HEK293 (cell line): ENCODE measurements around the gene KIAA0825.

ENCODE experiments used
- CTCF ChIA-PET: fragments of 350-600 bp; formaldehyde crosslinking; extraction: SDS; loops from one replicate; lab custom pipeline; 2021; ENCODE audit warnings: antibody characterized with exemption; lab: Yijun Ruan, JAX
- POLR2A ChIA-PET: fragments of 300-600 bp; formaldehyde crosslinking; extraction: SDS; loops from one replicate; lab custom pipeline; 2020; ENCODE audit warnings: antibody characterized with exemption, inconsistent platforms; lab: Yijun Ruan, JAX
- H3K27ac ChIP-seq: fragments of 200-500 bp; sonication (Bioruptor generic); 2 replicates; pipeline ENCODE4 v1.5.1; 2014; ENCODE audit warnings: low read depth, low read length, control low read depth, inconsistent platforms; ENCODE audit errors: extremely low read depth
- H3K36me3 ChIP-seq, 2 experiments: fragments of 200-500 bp in 1 of 2; sonication (Bioruptor generic) in 1 of 2; 1 replicate in 1 of 2; 2 replicates in 1 of 2; pipeline ENCODE4 v1.5.1; 2014 to 2017; ENCODE audit warnings: inconsistent platforms in 2 of 2, low read length in 2 of 2; ENCODE audit not compliant: control insufficient read depth in 2 of 2, insufficient read depth in 1 of 2
- H3K4me1 ChIP-seq: fragments of 200-500 bp; sonication (Bioruptor generic); 2 replicates; pipeline ENCODE4 v1.5.1; 2014; ENCODE audit warnings: mild to moderate bottlenecking, low read length, inconsistent platforms; ENCODE audit not compliant: control insufficient read depth, insufficient read depth
- H3K4me3 ChIP-seq: 2 replicates; pipeline ENCODE4 v1.5.1; 2011; ENCODE audit warnings: low read depth, mild to moderate bottlenecking, control low read depth, low read length, moderate library complexity
- H3K9me3 ChIP-seq: fragments of 200-500 bp; sonication (Bioruptor generic); 2 replicates; pipeline ENCODE4 v1.5.1; 2014; ENCODE audit warnings: low read depth, low read length, inconsistent platforms; ENCODE audit not compliant: control insufficient read depth, insufficient read depth
- ELK4 ChIP-seq: IDR thresholded peaks from 2 replicates; pipeline ENCODE4 v1.6.1; 2011; ENCODE audit warnings: mild to moderate bottlenecking, low read depth, low read length, borderline replicate concordance
- GLI4 ChIP-seq: fragments of 450-650 bp; formaldehyde crosslinking; IDR thresholded peaks from 2 replicates; pipeline ENCODE4 v1.5.1; 2016; ENCODE audit warnings: missing biosample characterization, missing genetic modification characterization
- GLIS2 ChIP-seq: fragments of 450-650 bp; formaldehyde crosslinking; IDR thresholded peaks from 2 replicates; pipeline ENCODE4 v1.5.1; 2016; ENCODE audit warnings: missing biosample characterization, missing genetic modification characterization
- KLF1 ChIP-seq: fragments of 450-650 bp; formaldehyde crosslinking; IDR thresholded peaks from 2 replicates; pipeline ENCODE4 v1.5.1; 2016; ENCODE audit warnings: missing biosample characterization, missing genetic modification characterization
- SALL2 ChIP-seq: fragments of 450-650 bp; formaldehyde crosslinking; IDR thresholded peaks from 2 replicates; pipeline ENCODE4 v1.5.0; 2017; ENCODE audit warnings: missing biosample characterization, mild to moderate bottlenecking, missing genetic modification characterization, borderline replicate concordance
- SCRT2 ChIP-seq: fragments of 450-650 bp; formaldehyde crosslinking; IDR thresholded peaks from 2 replicates; pipeline ENCODE4 v1.5.1; 2016; ENCODE audit warnings: missing biosample characterization, missing genetic modification characterization
- SP2 ChIP-seq: fragments of 450-650 bp; formaldehyde crosslinking; IDR thresholded peaks from 2 replicates; pipeline ENCODE4 v1.5.1; 2016; ENCODE audit warnings: missing biosample characterization, missing genetic modification characterization
- TRIM28 ChIP-seq: IDR thresholded peaks from 2 replicates; pipeline ENCODE4 v1.6.1; 2011; ENCODE audit warnings: low read length, control low read depth, borderline replicate concordance
- ZBTB48 ChIP-seq: fragments of 450-650 bp; formaldehyde crosslinking; IDR thresholded peaks from 2 replicates; pipeline ENCODE4 v1.5.1; 2016; ENCODE audit warnings: missing biosample characterization, missing genetic modification characterization
- ZFP3 ChIP-seq: fragments of 450-650 bp; formaldehyde crosslinking; IDR thresholded peaks from 2 replicates; pipeline ENCODE4 v1.5.1; 2016; ENCODE audit warnings: low read depth, missing biosample characterization, missing genetic modification characterization
- ZFP41 ChIP-seq: fragments of 450-650 bp; formaldehyde crosslinking; IDR thresholded peaks from 2 replicates; pipeline ENCODE4 v1.5.1; 2016; ENCODE audit warnings: missing biosample characterization, missing genetic modification characterization, borderline replicate concordance
- ZNF10 ChIP-seq: fragments of 450-650 bp; formaldehyde crosslinking; IDR thresholded peaks from 2 replicates; pipeline ENCODE4 v1.5.1; 2017; ENCODE audit warnings: missing biosample characterization, missing genetic modification characterization
- ZNF155 ChIP-seq: fragments of 450-650 bp; formaldehyde crosslinking; IDR thresholded peaks from 2 replicates; pipeline ENCODE4 v1.5.1; 2016; ENCODE audit warnings: missing biosample characterization, missing genetic modification characterization
- ZNF16 ChIP-seq: fragments of 450-650 bp; formaldehyde crosslinking; IDR thresholded peaks from 2 replicates; pipeline ENCODE4 v1.5.1; 2016; ENCODE audit warnings: low read depth, missing biosample characterization, missing genetic modification characterization
- ZNF174 ChIP-seq: fragments of 450-650 bp; formaldehyde crosslinking; IDR thresholded peaks from 2 replicates; pipeline ENCODE4 v1.5.0; 2017; ENCODE audit warnings: missing biosample characterization, mild to moderate bottlenecking, missing genetic modification characterization
- ZNF184 ChIP-seq: fragments of 450-650 bp; IDR thresholded peaks from 2 replicates; pipeline ENCODE4 v1.5.1; 2018; ENCODE audit warnings: missing biosample characterization, mild to moderate bottlenecking, missing genetic modification characterization
- ZNF202 ChIP-seq: fragments of 450-650 bp; formaldehyde crosslinking; IDR thresholded peaks from 2 replicates; pipeline ENCODE4 v1.5.1; 2016; ENCODE audit warnings: missing biosample characterization, missing genetic modification characterization, borderline replicate concordance
- ZNF248 ChIP-seq: fragments of 450-650 bp; formaldehyde crosslinking; IDR thresholded peaks from 2 replicates; pipeline ENCODE4 v1.5.1; 2017; ENCODE audit warnings: missing biosample characterization, missing genetic modification characterization
- ZNF302 ChIP-seq: fragments of 450-650 bp; formaldehyde crosslinking; IDR thresholded peaks from 2 replicates; pipeline ENCODE4 v1.5.1; 2016; ENCODE audit warnings: missing biosample characterization, missing genetic modification characterization, low read depth
- ZNF335 ChIP-seq: fragments of 450-650 bp; formaldehyde crosslinking; conservative IDR thresholded peaks from 2 replicates; pipeline ENCODE4 v1.5.1; 2016; ENCODE audit warnings: missing biosample characterization, missing genetic modification characterization
- ZNF354C ChIP-seq: fragments of 450-650 bp; formaldehyde crosslinking; IDR thresholded peaks from 2 replicates; pipeline ENCODE4 v1.5.1; 2016; ENCODE audit warnings: missing biosample characterization, missing genetic modification characterization, low read depth, borderline replicate concordance
- ZNF366 ChIP-seq: fragments of 450-650 bp; formaldehyde crosslinking; conservative IDR thresholded peaks from 2 replicates; pipeline ENCODE4 v1.5.1; 2016; ENCODE audit warnings: missing biosample characterization, missing genetic modification characterization
- ZNF404 ChIP-seq: fragments of 450-650 bp; formaldehyde crosslinking; IDR thresholded peaks from 2 replicates; pipeline ENCODE4 v1.5.1; 2017; ENCODE audit warnings: missing biosample characterization, missing genetic modification characterization
- ZNF529 ChIP-seq: fragments of 450-650 bp; formaldehyde crosslinking; IDR thresholded peaks from 2 replicates; pipeline ENCODE4 v1.5.1; 2017; ENCODE audit warnings: missing genetic modification characterization, missing biosample characterization; ENCODE audit not compliant: insufficient replicate concordance
- ZNF558 ChIP-seq: fragments of 450-650 bp; formaldehyde crosslinking; IDR thresholded peaks from 2 replicates; pipeline ENCODE4 v1.5.1; 2016; ENCODE audit warnings: missing biosample characterization, missing genetic modification characterization
- ZNF561 ChIP-seq: fragments of 450-650 bp; IDR thresholded peaks from 2 replicates; pipeline ENCODE4 v1.5.1; 2018; ENCODE audit warnings: missing biosample characterization, missing genetic modification characterization, borderline replicate concordance
- ZNF571 ChIP-seq: fragments of 450-650 bp; formaldehyde crosslinking; IDR thresholded peaks from 2 replicates; pipeline ENCODE4 v1.5.0; 2017; ENCODE audit warnings: missing biosample characterization, missing genetic modification characterization
- ZNF610 ChIP-seq: fragments of 450-650 bp; formaldehyde crosslinking; IDR thresholded peaks from 2 replicates; pipeline ENCODE4 v1.5.1; 2016; ENCODE audit warnings: missing biosample characterization, missing genetic modification characterization, borderline replicate concordance
- ZNF623 ChIP-seq: fragments of 450-650 bp; formaldehyde crosslinking; IDR thresholded peaks from 2 replicates; pipeline ENCODE4 v1.5.1; 2016; ENCODE audit warnings: missing biosample characterization, missing genetic modification characterization
- ZNF792 ChIP-seq: fragments of 450-650 bp; formaldehyde crosslinking; IDR thresholded peaks from 2 replicates; pipeline ENCODE4 v1.5.1; 2016; ENCODE audit warnings: missing biosample characterization, missing genetic modification characterization
- TF ChIP-seq, protein P1 (sequence below): fragments of 450-650 bp; formaldehyde crosslinking; IDR thresholded peaks from 2 replicates; pipeline ENCODE4 v1.5.1; 2016; ENCODE audit warnings: missing biosample characterization, missing genetic modification characterization

The KIAA0825 gene

GRCh38 chr5:94402096-94402495 is 216.3 kb downstream of the KIAA0825 start:
- CTCF ChIA-PET = no interaction called here
- POLR2A ChIA-PET = no interaction called here
- no peaks in the 10 kb centered on the region for H3K9me3 ChIP-seq
- TF ChIP-seq ZNF155 (tag by site-specific recombination) (no peak), GLI4 (tag by site-specific recombination) (no peak), ZNF184 (no peak), ZNF335 (no peak), ZNF558 (tag by site-specific recombination) (no peak), ZFP3 (tag by site-specific recombination) (no peak), SP2 (tag by site-specific recombination) (no peak), SALL2 (tag by site-specific recombination) (no peak), ZNF366 (tag by site-specific recombination) (no peak), ZNF792 (no peak), ZNF248 (no peak), SCRT2 (no peak), ZNF561 (tag by site-specific recombination) (no peak), TRIM28 (no peak), ZNF529 (tag by site-specific recombination) (no peak), ZNF610 (tag by site-specific recombination) (no peak), ELK4 (no peak)
- TF ChIP-seq, protein P1, sequence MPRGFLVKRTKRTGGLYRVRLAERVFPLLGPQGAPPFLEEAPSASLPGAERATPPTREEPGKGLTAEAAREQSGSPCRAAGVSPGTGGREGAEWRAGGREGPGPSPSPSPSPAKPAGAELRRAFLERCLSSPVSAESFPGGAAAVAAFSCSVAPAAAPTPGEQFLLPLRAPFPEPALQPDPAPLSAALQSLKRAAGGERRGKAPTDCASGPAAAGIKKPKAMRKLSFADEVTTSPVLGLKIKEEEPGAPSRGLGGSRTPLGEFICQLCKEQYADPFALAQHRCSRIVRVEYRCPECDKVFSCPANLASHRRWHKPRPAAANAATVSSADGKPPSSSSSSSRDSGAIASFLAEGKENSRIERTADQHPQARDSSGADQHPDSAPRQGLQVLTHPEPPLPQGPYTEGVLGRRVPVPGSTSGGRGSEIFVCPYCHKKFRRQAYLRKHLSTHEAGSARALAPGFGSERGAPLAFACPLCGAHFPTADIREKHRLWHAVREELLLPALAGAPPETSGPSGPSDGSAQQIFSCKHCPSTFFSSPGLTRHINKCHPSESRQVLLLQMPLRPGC (tag by site-specific recombination) = no peak
- H3K36me3 ChIP-seq = no peaks in the 10 kb centered on the region
- H3K4me3 ChIP-seq = no peak overlapping the region
- H3K27ac ChIP-seq = no peak overlapping the region
- H3K4me1 ChIP-seq = 0 out of 2 replicates have a peak, but pooled peaks cover 2% of the 10 kb centered on the region

- POLR2A ChIA-PET = no interaction called here
- no peaks in the 10 kb centered on the region for H3K4me1 ChIP-seq
- no peak overlapping the region for H3K27ac ChIP-seq
- no peaks in the 10 kb centered on the region for H3K9me3 ChIP-seq
- H3K36me3 ChIP-seq = no peaks in the 10 kb centered on the region
- H3K4me3 ChIP-seq = no peak overlapping the region
- TF ChIP-seq ZNF571 (tag by site-specific recombination) (no peak), ZNF202 (tag by site-specific recombination) (no peak), ZNF354C (tag by site-specific recombination) (no peak), ZBTB48 (tag by site-specific recombination) (no peak), ELK4 (no peak), GLIS2 (tag by site-specific recombination) (no peak), ZFP41 (tag by site-specific recombination) (no peak), ZNF174 (tag by site-specific recombination) (no peak), ZNF623 (tag by site-specific recombination) (no peak), ZNF302 (tag by site-specific recombination) (no peak), KLF1 (tag by site-specific recombination) (no peak), ZNF404 (tag by site-specific recombination) (no peak), ZNF16 (no peak), ZNF10 (tag by site-specific recombination) (no peak)
- CTCF ChIA-PET = interaction anchor here (0.6 to 1.2 kb wide), 3 partner anchors 89 to 507 kb away, joined by 3 to 5 read pairs (median 3); no protein-coding TSS in a partner anchor
Observed at GRCh38 chr5:94397508-94397907, 220.9 kb downstream of the KIAA0825 start.
